GM12878 (cell line): Measurements from ENCODE around the gene FCAMR. TPM values are rescaled to one million over a fixed set of nuclear protein-coding genes. Genes with fewer than 3 reads are reported as not detected.

Experiments used
- ATAC-seq: fragments of 200-7000 bp; cut with Tn5 transposase; 3 replicates; pipeline ENCODE4 v1.9.1; 2020; ENCODE audit warnings: mild to moderate bottlenecking, moderate library complexity
- BruUV-seq: library from RNA; stranded (reverse); fragments of 400-500 nt; replicated peaks from 2 replicates; lab custom pipeline; 2021; lab: Mats Ljungman, UMichigan
- CTCF ChIA-PET: fragments of 300-600 bp; sonication (Branson Sonifier 250); formaldehyde crosslinking; extraction: SDS; loops from one replicate; lab custom pipeline; 2021; ENCODE audit warnings: inconsistent platforms; lab: Yijun Ruan, JAX
- POLR2A ChIA-PET: fragments of 350-600 bp; formaldehyde crosslinking; extraction: SDS; loops from one replicate; lab custom pipeline; 2021; ENCODE audit warnings: inconsistent platforms; lab: Charles Lee
- RAD21 ChIA-PET: fragments of 300-600 bp; sonication (Branson Sonifier 250); formaldehyde crosslinking; loops from one replicate; lab custom pipeline; 2023; ENCODE audit warnings: antibody characterized with exemption; ENCODE audit not compliant: unreplicated experiment; lab: Charles Lee
- SMC1A ChIA-PET: fragments of 300-600 bp; sonication (Branson Sonifier 250); formaldehyde crosslinking; loops from one replicate; lab custom pipeline; 2023; ENCODE audit not compliant: unreplicated experiment, uncharacterized antibody; lab: Charles Lee
- DNase-seq: peaks from one replicate; pipeline ENCODE4 v3.0.0-alpha.2; 2011; ENCODE audit warnings: low read depth, low spot score
- FAIRE-seq: peaks from 3 replicates; lab custom pipeline; 2011; peaks lifted over from hg19 to GRCh38; lab: Jason Lieb, UNC
- H2AFZ ChIP-seq: 2 replicates; pipeline ENCODE4 v1.6.0; 2011; ENCODE audit warnings: low read depth, low read length, control low read depth; ENCODE audit not compliant: control insufficient read depth
- H3K27ac ChIP-seq: 2 replicates; pipeline ENCODE4 v1.5.1; 2011; ENCODE audit warnings: control low read depth; ENCODE audit not compliant: control insufficient read depth, insufficient read depth
- H3K27me3 ChIP-seq, 2 experiments: replicated peaks in 1 of 2; 2 replicates each; pipeline versions ENCODE4 v1.6.0 to v1.6.1; 2011; ENCODE audit warnings: low read length in 1 of 2; ENCODE audit not compliant: control insufficient read depth in 2 of 2, insufficient read depth in 2 of 2
- H3K36me3 ChIP-seq, 2 experiments: 2 replicates each; pipeline ENCODE4 v1.5.1; 2011; ENCODE audit warnings: low read length in 1 of 2; ENCODE audit not compliant: control insufficient read depth in 2 of 2, insufficient read depth in 2 of 2
- H3K4me1 ChIP-seq: 2 replicates; pipeline ENCODE4 v1.6.1; 2011; ENCODE audit warnings: mild to moderate bottlenecking, low read length, moderate library complexity, mixed read lengths; ENCODE audit not compliant: control insufficient read depth, insufficient read depth
- H3K4me2 ChIP-seq: 2 replicates; pipeline ENCODE4 v1.6.0; 2011; ENCODE audit warnings: control low read depth; ENCODE audit not compliant: control insufficient read depth, insufficient read depth
- H3K4me3 ChIP-seq: fragments of 200-600 bp; sonication (generic); 2 replicates; pipeline ENCODE4 v1.5.1; 2016
- H3K79me2 ChIP-seq: 2 replicates; pipeline ENCODE4 v1.6.0; 2011; ENCODE audit warnings: low read length; ENCODE audit not compliant: control insufficient read depth, insufficient read depth
- H3K9ac ChIP-seq: 2 replicates; pipeline ENCODE4 v1.8.0; 2011; ENCODE audit warnings: low read length, control low read depth, mixed read lengths; ENCODE audit not compliant: control insufficient read depth, insufficient read depth
- H3K9me3 ChIP-seq: replicated peaks from 3 replicates; pipeline ENCODE4 v1.5.1; 2011; ENCODE audit warnings: mild to moderate bottlenecking, low read length; ENCODE audit not compliant: control insufficient read depth, insufficient read depth
- H4K20me1 ChIP-seq: 2 replicates; pipeline ENCODE4 v1.6.0; 2011; ENCODE audit not compliant: control insufficient read depth, insufficient read depth
- CHD2 ChIP-seq: IDR thresholded peaks from 2 replicates; pipeline ENCODE4 v1.6.1; 2011; ENCODE audit warnings: low read depth, low read length, improper control_type of control experiment, borderline replicate concordance
- EED ChIP-seq: sonication (generic); IDR thresholded peaks from 2 replicates; pipeline ENCODE4 v1.6.1; 2016; ENCODE audit warnings: antibody characterized with exemption, low read depth
- WGBS: methylation state at CpG from one replicate; pipeline ENCODE4 v1.1.6; 2016; ENCODE audit warnings: low lambda C conversion rate; ENCODE audit not compliant: insufficient replicate concordance, insufficient coverage; ENCODE audit errors: missing lambda C conversion rate; 5-methylcytosine and 5-hydroxymethylcytosine counted together
- in situ Hi-C: fragments of 300-500 bp; cut with MboI; formaldehyde crosslinking; loops from 9 replicates; pipeline ENCODE4 v1.14.3; 2018; ENCODE audit warnings: mixed read lengths
- intact Hi-C: fragments of 100-400 bp; cut with micrococcal nuclease; formaldehyde crosslinking; loops from one replicate; pipeline ENCODE4 v1.14.2; 2022; ENCODE audit not compliant: unreplicated experiment
- polyA plus RNA-seq, 11 experiments: library from polyadenylated mRNA; depleted of rRNA in 4 of 11; unstranded in 6 of 11; stranded (reverse) in 5 of 11; fragments of >200 nt; fragmentation: Nextera tagmentation in 4 of 11; fragmentation: Illumina TruSeq in 1 of 11; extraction: Ambion mirVana in 4 of 11; extraction: Trizol in 1 of 11; gene quantifications; 1 replicate in 1 of 11; 2 replicates in 10 of 11; pipeline versions ENCODE4 v1.2.1 to v1.2.3, GENCODE V29; 2011 to 2016; ENCODE audit warnings: inconsistent platforms in 2 of 11, missing spikeins in 2 of 11, low read depth in 1 of 11
- total RNA-seq, 4 experiments: library from RNA; depleted of rRNA in 3 of 4; stranded (reverse); fragments of >200 nt in 3 of 4; fragmentation: Illumina TruSeq in 1 of 4; extraction: Trizol in 1 of 4; gene quantifications; 2 replicates each; pipeline versions ENCODE4 v1.2.1 to v1.2.3, GENCODE V29; 2013 to 2021
- TF ChIP-seq, protein P1 (sequence below), 3 experiments: IDR thresholded peaks in 2 of 3; conservative IDR thresholded peaks in 1 of 3; 2 replicates each; pipeline ENCODE4 v1.5.1; 2011; ENCODE audit warnings: low read depth in 3 of 3, low read length in 3 of 3, mild to moderate bottlenecking in 3 of 3, control low read depth in 2 of 3, moderate library complexity in 2 of 3, inconsistent platforms in 1 of 3, mixed read lengths in 1 of 3; ENCODE audit not compliant: control insufficient read depth in 2 of 3, insufficient read depth in 1 of 3; ENCODE audit errors: extremely low read depth in 1 of 3

FCAMR gene
- total and polyA plus RNA-seq, 10 of the 15 experiments (the other 5 are each of a cell fraction or from before 2014, with no cell fraction given): 0.04 to 0.15 (median 0.06) TPM; not detected in 3

DNA sequence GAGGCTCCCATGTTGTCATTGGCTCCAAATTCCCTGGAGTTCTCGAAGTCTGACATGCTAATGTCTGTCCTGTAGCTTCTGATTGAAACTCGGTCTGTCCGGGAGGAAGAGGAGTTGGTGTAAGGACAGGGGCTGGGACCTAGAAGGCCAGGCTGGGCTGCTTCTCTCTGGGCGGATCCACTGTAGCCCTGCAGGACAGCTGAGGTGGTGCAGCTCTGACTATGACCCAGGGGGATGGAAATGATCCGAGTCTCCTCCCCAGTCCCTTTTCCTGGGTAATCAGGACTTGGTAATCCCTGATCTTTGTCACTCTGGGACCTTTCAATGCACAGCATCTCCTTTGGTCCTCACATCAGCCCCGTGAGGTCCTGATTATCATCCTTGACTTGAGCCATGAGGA, 38.6 kb downstream of the FCAMR start:
- intact Hi-C loops (loop anchor here (5.0 kb wide), 1 partner anchor 121 kb away; the partner anchor contains the start of genes PFKFB2 and YOD1), in situ Hi-C loops (no loop called here)
- FAIRE-seq (no peak), ATAC-seq (no peak), DNase-seq (no peak)
- TF ChIP-seq EED (peak; percentile 14; the same call in 1 of the 2 replicates), CHD2 (no peak)
- TF ChIP-seq, protein P1, sequence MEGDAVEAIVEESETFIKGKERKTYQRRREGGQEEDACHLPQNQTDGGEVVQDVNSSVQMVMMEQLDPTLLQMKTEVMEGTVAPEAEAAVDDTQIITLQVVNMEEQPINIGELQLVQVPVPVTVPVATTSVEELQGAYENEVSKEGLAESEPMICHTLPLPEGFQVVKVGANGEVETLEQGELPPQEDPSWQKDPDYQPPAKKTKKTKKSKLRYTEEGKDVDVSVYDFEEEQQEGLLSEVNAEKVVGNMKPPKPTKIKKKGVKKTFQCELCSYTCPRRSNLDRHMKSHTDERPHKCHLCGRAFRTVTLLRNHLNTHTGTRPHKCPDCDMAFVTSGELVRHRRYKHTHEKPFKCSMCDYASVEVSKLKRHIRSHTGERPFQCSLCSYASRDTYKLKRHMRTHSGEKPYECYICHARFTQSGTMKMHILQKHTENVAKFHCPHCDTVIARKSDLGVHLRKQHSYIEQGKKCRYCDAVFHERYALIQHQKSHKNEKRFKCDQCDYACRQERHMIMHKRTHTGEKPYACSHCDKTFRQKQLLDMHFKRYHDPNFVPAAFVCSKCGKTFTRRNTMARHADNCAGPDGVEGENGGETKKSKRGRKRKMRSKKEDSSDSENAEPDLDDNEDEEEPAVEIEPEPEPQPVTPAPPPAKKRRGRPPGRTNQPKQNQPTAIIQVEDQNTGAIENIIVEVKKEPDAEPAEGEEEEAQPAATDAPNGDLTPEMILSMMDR (IDR thresholded peaks at IDR 0.05 in 2 of 3, conservative IDR thresholded peaks at IDR 0.05 in 1 of 3; ENCODE audit: control insufficient read depth in 2 of 3, extremely low read depth in 1 of 3, insufficient read depth in 1 of 3, low read depth in 3 of 3, low read length in 3 of 3): peak in 2 of 3 experiments; percentile 24 to 39; a peak in 2 of 6 replicates
- RAD21 ChIA-PET: interaction anchor here (0.7 to 13.5 kb wide), 17 partner anchors 14 to 296 kb away, joined by 3 to 371 read pairs (median 7); partner anchors contain the start of genes DYRK3 and FCMR
- Histone ChIP-seq H3K9me3 (no peaks in the 10 kb centered on the region), H3K4me2 (peak overlapping the region; percentile 17), H3K27ac (peak overlapping the region; percentile 99), H3K27me3 (no peaks in the 10 kb centered on the region), H2AFZ (no peak overlapping the region; the same call in 1 of the 2 replicates), H3K79me2 (no peaks in the 10 kb centered on the region), H3K4me1 (peaks cover 46% of the 10 kb centered on the region), H3K9ac (no peak overlapping the region), H4K20me1 (no peaks in the 10 kb centered on the region), H3K36me3 (no peaks in the 10 kb centered on the region), H3K4me3 (no peak overlapping the region)
- 98% methylated on average over 6 of the region's 6 CpGs for WGBS
- POLR2A ChIA-PET: interaction anchor here (0.5 to 13.3 kb wide), 7 partner anchors 15 to 653 kb away, joined by 3 to 222 read pairs (median 4); partner anchors contain the start of gene FCMR
- CTCF ChIA-PET: interaction anchor here (0.7 to 13.5 kb wide), 30 partner anchors 11 to 411 kb away, joined by 3 to 643 read pairs (median 7); partner anchors contain the start of genes DYRK3, FCAMR, FCMR and IL20
- SMC1A ChIA-PET: interaction anchor here (0.6 to 10.3 kb wide), 28 partner anchors 9 to 301 kb away, joined by 3 to 431 read pairs (median 5); partner anchors contain the start of genes FCAMR, FCMR, IL19 and IL20
- no TSS peak for BruUV-seq
